ENCODE measurements around the gene CCSER2.

GRCh38 chr10:84563868-84564267, 235.5 kb downstream of the CCSER2 start:
- TF ChIP-seq CTCF (IDR thresholded peaks at IDR 0.05; ENCODE audit: low read length) = no peak
- TF ChIP-seq EZH2 (IDR thresholded peaks at IDR 0.05; ENCODE audit: borderline replicate concordance, low read length) = no peak
